Activated CD8-positive, alpha-beta T cell treated with anti-CD3 and anti-CD28 coated beads, Interleukin-2, amount 10 ng/mL, durations not matched to agents 7 days and 5 days (primary cell): ENCODE measurements around the gene CEMIP. TPM values are rescaled to one million over a fixed set of nuclear protein-coding genes. Genes with fewer than 3 reads are reported as not detected.
A peak's percentile ranks its signal among the peaks of the same experiment; 100 is the strongest.

Experiments used
- ATAC-seq: fragments of 150-1000 bp; cut with Tn5 transposase; one replicate; pipeline ENCODE4 v1.10.0; 2021; ENCODE audit warnings: moderate library complexity
- CTCF ChIA-PET: fragments of 350-600 bp; sonication (Branson Sonifier 250); formaldehyde crosslinking; loops from one replicate; lab custom pipeline; 2021; ENCODE audit warnings: antibody characterized with exemption; lab: Charles Lee
- POLR2A ChIA-PET: fragments of 350-600 bp; sonication (Branson Sonifier 250); formaldehyde crosslinking; loops from one replicate; lab custom pipeline; 2021; ENCODE audit warnings: antibody characterized with exemption; lab: Charles Lee
- DNase-seq: peaks from one replicate; pipeline ENCODE4 v3.0.0-alpha.2; 2020
- H3K27ac Mint-ChIP-seq: one replicate; pipeline ENCODE4 v1.8.0; 2021; ENCODE audit warnings: mild to moderate bottlenecking, mixed read lengths
- H3K27me3 Mint-ChIP-seq: one replicate; pipeline ENCODE4 v1.8.0; 2021; ENCODE audit warnings: low read depth, mixed read lengths
- H3K36me3 Mint-ChIP-seq: one replicate; pipeline ENCODE4 v1.8.0; 2021; ENCODE audit warnings: low read depth, mixed read lengths
- H3K4me1 Mint-ChIP-seq: one replicate; pipeline ENCODE4 v1.8.0; 2021; ENCODE audit warnings: low read depth, mixed read lengths
- H3K4me3 Mint-ChIP-seq: one replicate; pipeline ENCODE4 v1.8.0; 2021; ENCODE audit warnings: mild to moderate bottlenecking, mixed read lengths
- H3K9me3 Mint-ChIP-seq: one replicate; pipeline ENCODE4 v1.8.0; 2022; ENCODE audit warnings: mixed read lengths; ENCODE audit not compliant: insufficient read depth
- microRNA-seq: library from miRNA; unstranded; fragments of <30 nt; microRNA quantifications from one replicate; pipeline ENCODE4 v1.2.0, GENCODE V29; 2022
- total RNA-seq, 2 experiments: library from RNA; stranded (reverse); gene quantifications; one replicate each; pipeline ENCODE4 v1.2.3, GENCODE V29; 2021

CEMIP gene
- total RNA-seq, 2 experiments from 2014 or later: not detected

- Mint-ChIP-seq H3K4me3 (no peak overlapping the region), H3K9me3 (no peaks in the 10 kb centered on the region), H3K27me3 (no peaks in the 10 kb centered on the region), H3K36me3 (peaks cover 20% of the 10 kb centered on the region), H3K4me1 (peaks cover 55% of the 10 kb centered on the region), H3K27ac (no peak overlapping the region)
- POLR2A ChIA-PET: no interaction called here
- ATAC-seq (no peak), DNase-seq (no peak)
- CTCF ChIA-PET: interaction anchor here (4.4 kb wide), 1 partner anchor 274 kb away, joined by 44 read pairs; no protein-coding TSS in a partner anchor
These were observed 213.3 kb downstream of the CEMIP start for GRCh38 chr15:80992441-80992840.

GRCh38 chr15:80996247-80996646 lies 217.1 kb downstream of the CEMIP start:
- Mint-ChIP-seq H3K27me3 (no peaks in the 10 kb centered on the region), H3K4me3 (no peak overlapping the region), H3K4me1 (peaks cover 48% of the 10 kb centered on the region), H3K27ac (no peak overlapping the region), H3K36me3 (peaks cover 5% of the 10 kb centered on the region), H3K9me3 (no peaks in the 10 kb centered on the region)
- CTCF ChIA-PET: interaction anchor here (1.8 kb wide), 1 partner anchor 270 kb away, joined by 12 read pairs; no protein-coding TSS in a partner anchor
- POLR2A ChIA-PET: no interaction called here
- DNase-seq (no peak), ATAC-seq (no peak)

- ChIA-PET POLR2A (interaction anchor here (0.7 kb wide), 1 partner anchor 1750 kb away, joined by 3 read pairs; no protein-coding TSS in a partner anchor), CTCF (interaction anchor here (1.3 to 2.5 kb wide), 2 partner anchors 112 to 268 kb away, joined by 5 to 26 read pairs; no protein-coding TSS in a partner anchor)
- H3K27me3 Mint-ChIP-seq: no peaks in the 10 kb centered on the region
- no peak overlapping the region for H3K4me3 Mint-ChIP-seq
- no peak overlapping the region for H3K27ac Mint-ChIP-seq
- DNase-seq (no peak), ATAC-seq (no peak)
- H3K9me3 Mint-ChIP-seq: no peaks in the 10 kb centered on the region
- peaks cover 34% of the 10 kb centered on the region for H3K4me1 Mint-ChIP-seq
- peaks cover 5% of the 10 kb centered on the region for H3K36me3 Mint-ChIP-seq
These were observed 218.5 kb downstream of the CEMIP start for GRCh38 chr15:80997692-80998091.

GRCh38 chr15:80998251-80998650 lies 219.1 kb downstream of the CEMIP start:
- ChIA-PET CTCF (interaction anchor here (0.7 to 2.5 kb wide), 3 partner anchors 35 to 268 kb away, joined by 3 to 26 read pairs (median 5); no protein-coding TSS in a partner anchor), POLR2A (interaction anchor here (0.7 kb wide), 1 partner anchor 1749 kb away, joined by 3 read pairs; no protein-coding TSS in a partner anchor)
- DNase-seq (no peak), ATAC-seq (no peak)
- H3K9me3 Mint-ChIP-seq: no peaks in the 10 kb centered on the region
- peaks cover 9% of the 10 kb centered on the region for H3K36me3 Mint-ChIP-seq
- no peaks in the 10 kb centered on the region for H3K27me3 Mint-ChIP-seq
- peak overlapping the region; percentile 72 for H3K27ac Mint-ChIP-seq
- H3K4me3 Mint-ChIP-seq: no peak overlapping the region
- H3K4me1 Mint-ChIP-seq: peaks cover 37% of the 10 kb centered on the region

GRCh38 chr15:80999623-81000036 lies 220.5 kb downstream of the CEMIP start:
- H3K4me1 Mint-ChIP-seq: peaks cover 50% of the 10 kb centered on the region
- H3K36me3 Mint-ChIP-seq: peaks cover 22% of the 10 kb centered on the region
- peak; percentile 73 for DNase-seq
- peak; percentile 31 for ATAC-seq
- POLR2A ChIA-PET: interaction anchor here (0.6 to 4.3 kb wide), 2 partner anchors 10 to 300 kb away, joined by 3 to 49 read pairs; partner anchors contain the start of gene MESD
- H3K9me3 Mint-ChIP-seq: no peaks in the 10 kb centered on the region
- no peaks in the 10 kb centered on the region for H3K27me3 Mint-ChIP-seq
- CTCF ChIA-PET: interaction anchor here (0.9 to 3.3 kb wide), 3 partner anchors 40 to 274 kb away, joined by 3 to 21 read pairs (median 3); no protein-coding TSS in a partner anchor
- peak overlapping the region; percentile 96 for H3K27ac Mint-ChIP-seq
- peak overlapping the region; percentile 90 for H3K4me3 Mint-ChIP-seq

GRCh38 chr15:81000144-81000623 lies 221.0 kb downstream of the CEMIP start:
- peak; percentile 36 for DNase-seq
- peaks cover 25% of the 10 kb centered on the region for H3K36me3 Mint-ChIP-seq
- H3K27ac Mint-ChIP-seq: peak overlapping the region; percentile 96
- H3K4me1 Mint-ChIP-seq: peaks cover 53% of the 10 kb centered on the region
- H3K9me3 Mint-ChIP-seq: no peaks in the 10 kb centered on the region
- CTCF ChIA-PET: interaction anchor here (0.9 to 3.3 kb wide), 5 partner anchors 9 to 274 kb away, joined by 3 to 21 read pairs (median 4); no protein-coding TSS in a partner anchor
- POLR2A ChIA-PET: interaction anchor here (0.6 to 4.3 kb wide), 6 partner anchors 11 to 299 kb away, joined by 3 to 49 read pairs (median 3); partner anchors contain the start of gene MESD
- ATAC-seq: peak; percentile 6
- H3K27me3 Mint-ChIP-seq: no peaks in the 10 kb centered on the region
- H3K4me3 Mint-ChIP-seq: peak overlapping the region; percentile 90

- peak; percentile 66 for ATAC-seq
- Mint-ChIP-seq H3K27me3 (no peaks in the 10 kb centered on the region), H3K4me3 (peak within 1 kb of the TSS; percentile 90), H3K36me3 (peaks cover 30% of the 10 kb centered on the region), H3K9me3 (no peaks in the 10 kb centered on the region), H3K4me1 (peaks cover 56% of the 10 kb centered on the region), H3K27ac (peak within 1 kb of the TSS; percentile 96)
- DNase-seq: peak; percentile 92
- ChIA-PET CTCF (interaction anchor here (0.9 to 3.3 kb wide), 5 partner anchors 9 to 273 kb away, joined by 3 to 21 read pairs (median 4); no protein-coding TSS in a partner anchor), POLR2A (interaction anchor here (0.6 to 4.3 kb wide), 7 partner anchors 11 to 293 kb away, joined by 3 to 49 read pairs (median 3); partner anchors contain the start of gene MESD)
These were observed 221.5 kb downstream of the CEMIP start, which contains the start of gene TLNRD1 for GRCh38 chr15:81000624-81001151. TSS of gene TLNRD1 (plus strand) at chr15:81000923. CDS start at chr15:81002272, 1,349 bp downstream.

Small RNA genes within 50 kb of the gene (microRNA-seq; reads per million reads assigned to microRNA genes)
- gene MIR4514 (not detected), gene MIR549A (not detected)

Other genes with a start within 250 kb of the CEMIP start
- 1 to 10 TPM; 1.4 to 2.1 TPM for gene ABHD17C, start 84.1 kb upstream of the CEMIP start, total RNA-seq
- gene MESD, start 210.4 kb downstream of the CEMIP start, total RNA-seq: 10 to 100 TPM; 27.0 to 27.4 TPM
- 10 to 100 TPM; 32.3 to 33.8 TPM for gene TLNRD1, start 221.6 kb downstream of the CEMIP start, total RNA-seq